Neural cell (in vitro differentiated cells): ENCODE measurements around the gene MRTFA.

ENCODE experiments used
- EP300 ChIP-seq: fragments of 450-650 bp; conservative IDR thresholded peaks from 2 replicates; pipeline ENCODE4 v1.6.1; 2014; ENCODE audit warnings: antibody characterized with exemption, mild to moderate bottlenecking, moderate library complexity; ENCODE audit not compliant: poor library complexity, severe bottlenecking
- TF ChIP-seq, protein P1 (sequence below): fragments of 450-650 bp; IDR thresholded peaks from 2 replicates; pipeline ENCODE4 v1.5.1; 2014; ENCODE audit warnings: antibody characterized with exemption, mild to moderate bottlenecking, moderate library complexity; ENCODE audit not compliant: poor library complexity, severe bottlenecking

DNA sequence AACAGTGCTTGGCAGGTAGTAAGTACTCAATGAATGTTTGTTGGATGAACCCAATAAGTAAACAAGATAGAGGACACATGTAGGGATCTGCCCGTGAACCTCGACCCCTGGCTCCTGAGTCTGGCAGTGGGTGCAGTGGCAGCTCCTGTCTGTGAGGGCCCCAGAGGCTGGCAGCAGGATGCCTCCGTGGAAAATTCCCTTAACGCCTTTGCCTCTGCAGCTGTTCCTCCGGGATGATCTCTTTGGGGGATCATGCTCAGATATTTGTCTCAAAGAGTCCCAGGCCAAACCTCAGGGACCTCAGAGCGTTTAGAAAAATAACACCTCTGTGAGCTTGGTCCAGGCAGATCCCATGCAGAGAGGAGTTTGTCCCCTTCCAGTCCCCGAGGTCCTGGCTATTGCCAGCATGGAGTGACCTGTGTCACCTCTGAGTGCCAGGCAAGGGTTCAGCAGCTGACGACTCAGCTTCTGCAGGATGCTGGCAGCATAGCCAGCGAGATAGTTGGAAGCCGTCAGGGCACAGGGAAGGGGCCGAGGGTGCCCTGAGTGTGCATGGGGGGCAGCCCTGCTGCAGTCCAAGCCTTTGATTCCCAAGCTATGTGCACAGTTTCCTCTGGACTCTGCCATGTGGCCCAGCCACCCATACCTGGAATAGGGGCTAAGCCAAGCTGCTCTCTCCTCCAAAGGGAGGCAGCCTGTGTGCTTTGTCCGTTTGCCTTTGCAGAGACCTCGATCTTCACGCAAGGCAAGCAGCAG is 42.2 kb upstream of the MRTFA start:
- TF ChIP-seq EP300, result no peak
- TF ChIP-seq, protein P1, sequence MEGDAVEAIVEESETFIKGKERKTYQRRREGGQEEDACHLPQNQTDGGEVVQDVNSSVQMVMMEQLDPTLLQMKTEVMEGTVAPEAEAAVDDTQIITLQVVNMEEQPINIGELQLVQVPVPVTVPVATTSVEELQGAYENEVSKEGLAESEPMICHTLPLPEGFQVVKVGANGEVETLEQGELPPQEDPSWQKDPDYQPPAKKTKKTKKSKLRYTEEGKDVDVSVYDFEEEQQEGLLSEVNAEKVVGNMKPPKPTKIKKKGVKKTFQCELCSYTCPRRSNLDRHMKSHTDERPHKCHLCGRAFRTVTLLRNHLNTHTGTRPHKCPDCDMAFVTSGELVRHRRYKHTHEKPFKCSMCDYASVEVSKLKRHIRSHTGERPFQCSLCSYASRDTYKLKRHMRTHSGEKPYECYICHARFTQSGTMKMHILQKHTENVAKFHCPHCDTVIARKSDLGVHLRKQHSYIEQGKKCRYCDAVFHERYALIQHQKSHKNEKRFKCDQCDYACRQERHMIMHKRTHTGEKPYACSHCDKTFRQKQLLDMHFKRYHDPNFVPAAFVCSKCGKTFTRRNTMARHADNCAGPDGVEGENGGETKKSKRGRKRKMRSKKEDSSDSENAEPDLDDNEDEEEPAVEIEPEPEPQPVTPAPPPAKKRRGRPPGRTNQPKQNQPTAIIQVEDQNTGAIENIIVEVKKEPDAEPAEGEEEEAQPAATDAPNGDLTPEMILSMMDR, result no peak
